ENCODE results near the gene DNAJC11. TPM values are rescaled to one million over a fixed set of nuclear protein-coding genes. Genes with fewer than 3 reads are reported as not detected.

The DNAJC11 gene
- total RNA-seq, 1 experiment from 2014 or later = 106 TPM

- Histone ChIP-seq H3K4me3 (ENCODE audit: low read depth, low read length, poor library complexity, severe bottlenecking) (no peak overlapping the region), H3K27ac (ENCODE audit: low read depth, low read length, poor library complexity, severe bottlenecking) (no peak overlapping the region), H3K36me3 (ENCODE audit: insufficient read depth, low read length, poor library complexity, severe bottlenecking) (peaks cover 71% of the 10 kb centered on the region), H3K27me3 (replicated peaks; ENCODE audit: insufficient read depth, low read depth, low read length, poor library complexity) (no peaks in the 10 kb centered on the region), H3K9me3 (ENCODE audit: low read depth, low read length, poor library complexity, severe bottlenecking) (no peaks in the 10 kb centered on the region), H3K4me1 (ENCODE audit: insufficient read depth, low read length, poor library complexity, severe bottlenecking) (no peaks in the 10 kb centered on the region)
- CTCF ChIA-PET = no interaction called here
- no TSS peak for BruUV-seq (replicated peaks)
- TF ChIP-seq EZH2 (IDR thresholded peaks at IDR 0.05; ENCODE audit: borderline replicate concordance, low read depth, low read length, poor library complexity, severe bottlenecking) (no peak), CTCF (conservative IDR thresholded peaks at IDR 0.05; ENCODE audit: low read depth, low read length) (no peak)
- intact Hi-C loops (cut with micrococcal nuclease; ENCODE audit: unreplicated experiment) = no loop called here
- POLR2A ChIA-PET (ENCODE audit: low non-redundant PET) = no interaction called here
- DNase-seq (ENCODE audit: low spot score) = no peak
These were observed 70.6 kb downstream of the DNAJC11 start for GRCh38 chr1:6631058-6631457.

- Histone ChIP-seq H3K4me1 (ENCODE audit: insufficient read depth, low read length, poor library complexity, severe bottlenecking) (no peaks in the 10 kb centered on the region), H3K9me3 (ENCODE audit: low read depth, low read length, poor library complexity, severe bottlenecking) (no peaks in the 10 kb centered on the region), H3K4me3 (ENCODE audit: low read depth, low read length, poor library complexity, severe bottlenecking) (no peak overlapping the region), H3K27ac (ENCODE audit: low read depth, low read length, poor library complexity, severe bottlenecking) (no peak overlapping the region), H3K36me3 (ENCODE audit: insufficient read depth, low read length, poor library complexity, severe bottlenecking) (peaks cover 61% of the 10 kb centered on the region), H3K27me3 (replicated peaks; ENCODE audit: insufficient read depth, low read depth, low read length, poor library complexity) (no peaks in the 10 kb centered on the region)
- intact Hi-C loops (cut with micrococcal nuclease; ENCODE audit: unreplicated experiment) = no loop called here
- ChIA-PET POLR2A (ENCODE audit: low non-redundant PET) (no interaction called here), CTCF (no interaction called here)
- DNase-seq (ENCODE audit: low spot score) = no peak
- TF ChIP-seq EZH2 (IDR thresholded peaks at IDR 0.05; ENCODE audit: borderline replicate concordance, low read depth, low read length, poor library complexity, severe bottlenecking) (no peak), CTCF (conservative IDR thresholded peaks at IDR 0.05; ENCODE audit: low read depth, low read length) (no peak)
- no TSS peak for BruUV-seq (replicated peaks)
These were observed 71.6 kb downstream of the DNAJC11 start for GRCh38 chr1:6630027-6630426.

GRCh38 chr1:6628971-6629479, 72.6 kb downstream of the DNAJC11 start:
- H3K9me3 ChIP-seq (ENCODE audit: low read depth, low read length, poor library complexity, severe bottlenecking) = no peaks in the 10 kb centered on the region
- no peak for TF ChIP-seq CTCF (conservative IDR thresholded peaks at IDR 0.05; ENCODE audit: low read depth, low read length)
- TF ChIP-seq EZH2 (IDR thresholded peaks at IDR 0.05; ENCODE audit: borderline replicate concordance, low read depth, low read length, poor library complexity, severe bottlenecking) = no peak
- intact Hi-C loops (cut with micrococcal nuclease; ENCODE audit: unreplicated experiment) = no loop called here
- H3K4me1 ChIP-seq (ENCODE audit: insufficient read depth, low read length, poor library complexity, severe bottlenecking) = peaks cover 4% of the 10 kb centered on the region
- ChIA-PET CTCF (no interaction called here), POLR2A (ENCODE audit: low non-redundant PET) (no interaction called here)
- BruUV-seq (replicated peaks) = no TSS peak
- no peak overlapping the region for H3K27ac ChIP-seq (ENCODE audit: low read depth, low read length, poor library complexity, severe bottlenecking)
- no peaks in the 10 kb centered on the region for H3K27me3 ChIP-seq (replicated peaks; ENCODE audit: insufficient read depth, low read depth, low read length, poor library complexity)
- DNase-seq (ENCODE audit: low spot score) = no peak
- H3K36me3 ChIP-seq (ENCODE audit: insufficient read depth, low read length, poor library complexity, severe bottlenecking) = peaks cover 51% of the 10 kb centered on the region
- H3K4me3 ChIP-seq (ENCODE audit: low read depth, low read length, poor library complexity, severe bottlenecking) = no peak overlapping the region

All from A673 (cell line).